NOMO-1 treated with dmso at 0.1 percent for 144 hours (cell line): ENCODE data around the gene GABRG3.

Experiments
- DNase-seq: peaks from one replicate; lab custom pipeline; 2025; ENCODE audit not compliant: unreplicated experiment; lab: John Stamatoyannopoulos, UW

The GABRG3 gene

GRCh38 chr15:27550635-27551034, 579.7 kb downstream of the GABRG3 start:
- DNase-seq, result no peak

- no peak for DNase-seq
Measured at GRCh38 chr15:27561816-27562215, 590.8 kb downstream of the GABRG3 start.

GRCh38 chr15:27563765-27564370, 592.9 kb downstream of the GABRG3 start:
- no peak for DNase-seq

- no peak for DNase-seq
Measured at GRCh38 chr15:27564656-27565055, 593.7 kb downstream of the GABRG3 start.

GRCh38 chr15:27570746-27571145, 599.8 kb downstream of the GABRG3 start:
- no peak for DNase-seq

- no peak for DNase-seq
Measured at GRCh38 chr15:27573805-27574485, 603.0 kb downstream of the GABRG3 start.

- DNase-seq, result no peak
Measured at GRCh38 chr15:27574541-27575054, 603.6 kb downstream of the GABRG3 start.

GRCh38 chr15:27575521-27575920, 604.5 kb downstream of the GABRG3 start:
- DNase-seq, result no peak

- DNase-seq, result no peak
Measured at GRCh38 chr15:27576576-27576975, 605.6 kb downstream of the GABRG3 start.

GRCh38 chr15:27579738-27580137, 608.8 kb downstream of the GABRG3 start:
- no peak for DNase-seq

- no peak for DNase-seq
Measured at GRCh38 chr15:27582726-27583410, 611.9 kb downstream of the GABRG3 start.

GRCh38 chr15:27583651-27584050, 612.7 kb downstream of the GABRG3 start:
- no peak for DNase-seq

- no peak for DNase-seq
Measured at GRCh38 chr15:27585041-27585640, 614.2 kb downstream of the GABRG3 start.

- DNase-seq, result no peak
Measured at GRCh38 chr15:27587810-27588209, 616.8 kb downstream of the GABRG3 start.

- no peak for DNase-seq
Measured at GRCh38 chr15:27589260-27589659, 618.3 kb downstream of the GABRG3 start.

GRCh38 chr15:27589782-27590181, 618.8 kb downstream of the GABRG3 start:
- DNase-seq, result no peak
